Neural cell (in vitro differentiated cells): Measurements from ENCODE around the gene PLCL1.

Experiments used
- EP300 ChIP-seq: fragments of 450-650 bp; conservative IDR thresholded peaks from 2 replicates; pipeline ENCODE4 v1.6.1; 2014; ENCODE audit warnings: antibody characterized with exemption, mild to moderate bottlenecking, moderate library complexity; ENCODE audit not compliant: poor library complexity, severe bottlenecking
- EZH2 ChIP-seq: fragments of 200-600, 300-800 bp; shearing (Covaris generic), sonication (generic); IDR thresholded peaks from 2 replicates; pipeline ENCODE4 v1.6.1; 2014; ENCODE audit warnings: antibody characterized with exemption, low read length, borderline replicate concordance, mild to moderate bottlenecking; ENCODE audit not compliant: insufficient read depth, poor library complexity, severe bottlenecking
- POLR2AphosphoS5 ChIP-seq: IDR thresholded peaks from 2 replicates; pipeline ENCODE4 v1.6.1; 2012
- RAD21 ChIP-seq: fragments of 450-650 bp; conservative IDR thresholded peaks from 2 replicates; pipeline ENCODE4 v1.6.1; 2014; ENCODE audit warnings: antibody characterized with exemption, mild to moderate bottlenecking, moderate library complexity
- TF ChIP-seq, protein P1 (sequence below): fragments of 450-650 bp; IDR thresholded peaks from 2 replicates; pipeline ENCODE4 v1.5.1; 2014; ENCODE audit warnings: antibody characterized with exemption, mild to moderate bottlenecking, moderate library complexity; ENCODE audit not compliant: poor library complexity, severe bottlenecking

DNA sequence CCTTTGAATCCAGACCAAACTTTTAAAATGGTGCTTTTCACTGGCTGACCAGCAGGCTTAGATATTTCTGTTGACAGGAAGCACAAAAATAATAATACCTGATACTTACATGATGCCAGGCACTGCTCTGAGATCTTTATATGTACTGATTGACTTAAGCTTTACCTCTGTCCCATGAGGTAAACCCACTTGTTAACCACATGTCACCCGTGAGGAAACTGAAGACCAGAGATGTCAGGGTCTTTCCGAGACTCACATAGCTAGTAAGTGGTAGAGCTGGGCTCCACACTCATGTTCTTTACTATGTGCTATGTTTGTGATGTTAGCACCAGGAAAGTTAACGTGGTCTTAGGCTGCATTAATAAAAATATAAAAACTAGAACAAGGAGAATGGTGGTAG is 297.7 kb downstream of the PLCL1 start:
- no peak for TF ChIP-seq RAD21
- TF ChIP-seq EP300 = no peak
- TF ChIP-seq, protein P1, sequence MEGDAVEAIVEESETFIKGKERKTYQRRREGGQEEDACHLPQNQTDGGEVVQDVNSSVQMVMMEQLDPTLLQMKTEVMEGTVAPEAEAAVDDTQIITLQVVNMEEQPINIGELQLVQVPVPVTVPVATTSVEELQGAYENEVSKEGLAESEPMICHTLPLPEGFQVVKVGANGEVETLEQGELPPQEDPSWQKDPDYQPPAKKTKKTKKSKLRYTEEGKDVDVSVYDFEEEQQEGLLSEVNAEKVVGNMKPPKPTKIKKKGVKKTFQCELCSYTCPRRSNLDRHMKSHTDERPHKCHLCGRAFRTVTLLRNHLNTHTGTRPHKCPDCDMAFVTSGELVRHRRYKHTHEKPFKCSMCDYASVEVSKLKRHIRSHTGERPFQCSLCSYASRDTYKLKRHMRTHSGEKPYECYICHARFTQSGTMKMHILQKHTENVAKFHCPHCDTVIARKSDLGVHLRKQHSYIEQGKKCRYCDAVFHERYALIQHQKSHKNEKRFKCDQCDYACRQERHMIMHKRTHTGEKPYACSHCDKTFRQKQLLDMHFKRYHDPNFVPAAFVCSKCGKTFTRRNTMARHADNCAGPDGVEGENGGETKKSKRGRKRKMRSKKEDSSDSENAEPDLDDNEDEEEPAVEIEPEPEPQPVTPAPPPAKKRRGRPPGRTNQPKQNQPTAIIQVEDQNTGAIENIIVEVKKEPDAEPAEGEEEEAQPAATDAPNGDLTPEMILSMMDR = no peak
- no peak for TF ChIP-seq EZH2
- no peak for TF ChIP-seq POLR2AphosphoS5
